GM21737 (cell line): ENCODE results near the gene BCKDK.

Experiments
- ATAC-seq: cut with Tn5 transposase; IDR thresholded peaks from one replicate; pipeline ENCODE4 v1.9.1; 2021; ENCODE audit warnings: mild to moderate bottlenecking, moderate library complexity; ENCODE audit not compliant: unreplicated experiment

Gene BCKDK

DNA sequence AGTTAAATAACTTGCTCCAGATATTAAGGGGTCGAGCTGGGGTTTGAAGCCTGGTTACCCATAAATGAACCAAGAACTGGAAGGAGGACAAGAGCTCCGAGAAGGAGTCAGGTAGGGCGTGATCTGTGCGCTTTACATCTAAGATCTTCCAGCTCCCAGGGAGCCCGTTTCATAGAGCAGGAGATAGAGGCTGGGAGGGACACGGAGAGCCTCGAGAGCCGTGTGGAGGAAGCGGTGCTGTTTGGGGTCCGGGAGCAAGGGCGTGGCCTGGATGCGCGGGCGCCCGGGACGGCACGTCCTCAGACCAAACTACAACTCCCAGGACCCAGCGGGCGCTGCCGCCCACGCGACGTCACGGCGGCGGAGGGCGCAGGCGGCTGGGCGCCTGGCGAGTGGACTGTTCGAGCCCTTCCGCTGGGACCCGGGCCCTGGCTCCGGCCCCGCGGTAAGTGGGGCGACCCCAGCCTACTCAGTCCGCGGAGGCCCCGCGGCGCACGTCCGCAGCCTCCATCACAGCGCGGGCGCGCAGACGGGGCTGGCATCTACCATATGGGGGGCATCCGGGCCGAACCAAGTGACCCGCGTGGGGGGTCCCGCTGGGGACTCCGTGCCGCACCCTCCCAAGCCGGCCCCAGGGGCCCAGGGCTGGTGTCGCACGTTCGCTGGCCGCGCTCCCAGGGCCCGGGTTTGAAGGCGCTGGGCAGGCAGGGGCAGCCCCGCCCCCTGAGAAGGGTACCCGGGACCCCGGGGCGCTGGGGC is at the start of gene BCKDK:
Gene BCKDK, plus strand, starts transcription at position 352 of the 759 bp plus-strand sequence. CDS start 838 bp downstream, outside the sequence.
- peak; percentile 82 for ATAC-seq

DNA sequence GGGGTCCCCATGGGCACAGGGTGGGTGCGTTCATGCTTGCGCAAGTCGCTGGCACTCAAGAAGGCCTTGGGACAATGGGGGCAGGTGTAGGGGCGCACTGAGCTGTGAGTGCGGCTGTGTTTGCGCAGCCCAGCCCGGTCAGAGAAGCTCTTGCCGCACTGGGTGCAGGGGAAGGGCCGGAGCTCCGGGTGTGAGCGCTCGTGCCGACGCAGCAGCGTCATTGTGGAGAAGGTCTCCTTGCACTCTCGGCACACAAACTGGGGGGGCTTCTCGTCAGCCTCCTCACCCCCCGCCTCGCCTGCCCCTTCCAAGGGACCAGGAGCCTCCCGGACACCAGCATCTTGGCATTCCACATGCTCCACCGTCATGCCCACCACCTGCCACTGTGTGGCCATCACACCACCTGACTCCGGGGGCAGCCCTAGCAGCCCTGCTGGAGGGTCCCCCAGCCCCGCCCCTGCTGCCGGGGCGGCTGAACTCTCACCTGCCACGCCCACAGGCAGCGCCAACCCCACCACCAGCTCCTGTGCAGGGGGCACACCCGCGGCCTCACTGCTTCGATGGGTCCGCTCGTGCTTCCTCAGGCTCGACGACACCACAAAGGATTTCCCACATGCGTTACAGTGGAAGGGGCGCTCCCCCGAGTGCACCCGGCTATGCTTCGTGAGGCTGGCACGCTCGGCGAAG is 46.9 kb upstream of the BCKDK start:
- no peak for ATAC-seq

DNA sequence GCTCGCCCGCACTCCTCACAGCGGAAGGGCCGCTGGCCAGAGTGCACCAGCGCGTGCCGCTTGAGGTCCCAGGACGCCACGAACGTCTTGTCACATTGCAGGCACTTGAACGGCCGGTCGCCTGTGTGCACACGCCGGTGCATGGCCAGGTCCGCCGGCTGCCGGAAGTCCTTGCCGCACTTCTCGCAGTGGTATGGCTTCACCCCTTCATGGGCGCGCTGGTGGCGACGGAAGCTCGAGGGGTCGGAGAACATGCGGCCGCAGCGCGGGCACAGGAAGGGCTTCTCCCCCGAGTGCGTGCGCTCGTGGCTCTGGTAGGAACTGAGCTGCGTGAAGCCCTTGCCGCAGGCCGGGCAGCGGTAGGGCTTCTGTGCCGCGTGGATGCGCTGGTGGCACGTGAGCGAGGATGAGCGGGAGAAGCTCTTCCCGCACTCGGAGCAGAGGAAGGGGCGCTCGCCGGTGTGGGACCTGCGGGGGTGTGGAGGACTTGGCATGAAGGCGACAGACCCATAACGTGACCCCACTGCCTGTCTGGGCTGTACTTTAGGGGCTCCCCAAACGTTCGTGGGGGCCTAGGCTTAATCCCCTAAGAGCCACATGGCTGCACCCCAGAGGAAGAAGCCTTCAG is 46.3 kb upstream of the BCKDK start:
- ATAC-seq = no peak

DNA sequence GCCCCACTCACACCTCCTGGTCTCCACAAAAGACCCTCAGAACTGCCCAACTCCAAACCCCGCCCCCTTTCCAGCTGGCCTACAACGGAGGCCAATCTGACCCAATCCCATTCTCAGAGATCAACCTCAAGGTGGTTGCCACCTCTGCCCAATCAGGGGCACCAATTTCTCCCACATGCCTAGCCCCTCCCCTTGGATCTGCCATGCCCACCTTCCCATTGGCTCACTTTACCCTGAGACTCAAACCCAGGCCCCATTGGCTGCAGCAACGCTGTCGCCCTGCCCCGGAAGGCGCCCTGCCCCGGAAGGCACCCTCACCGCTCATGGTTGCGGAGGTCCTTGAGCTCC is 44.7 kb upstream of the BCKDK start:
- ATAC-seq = no peak

DNA sequence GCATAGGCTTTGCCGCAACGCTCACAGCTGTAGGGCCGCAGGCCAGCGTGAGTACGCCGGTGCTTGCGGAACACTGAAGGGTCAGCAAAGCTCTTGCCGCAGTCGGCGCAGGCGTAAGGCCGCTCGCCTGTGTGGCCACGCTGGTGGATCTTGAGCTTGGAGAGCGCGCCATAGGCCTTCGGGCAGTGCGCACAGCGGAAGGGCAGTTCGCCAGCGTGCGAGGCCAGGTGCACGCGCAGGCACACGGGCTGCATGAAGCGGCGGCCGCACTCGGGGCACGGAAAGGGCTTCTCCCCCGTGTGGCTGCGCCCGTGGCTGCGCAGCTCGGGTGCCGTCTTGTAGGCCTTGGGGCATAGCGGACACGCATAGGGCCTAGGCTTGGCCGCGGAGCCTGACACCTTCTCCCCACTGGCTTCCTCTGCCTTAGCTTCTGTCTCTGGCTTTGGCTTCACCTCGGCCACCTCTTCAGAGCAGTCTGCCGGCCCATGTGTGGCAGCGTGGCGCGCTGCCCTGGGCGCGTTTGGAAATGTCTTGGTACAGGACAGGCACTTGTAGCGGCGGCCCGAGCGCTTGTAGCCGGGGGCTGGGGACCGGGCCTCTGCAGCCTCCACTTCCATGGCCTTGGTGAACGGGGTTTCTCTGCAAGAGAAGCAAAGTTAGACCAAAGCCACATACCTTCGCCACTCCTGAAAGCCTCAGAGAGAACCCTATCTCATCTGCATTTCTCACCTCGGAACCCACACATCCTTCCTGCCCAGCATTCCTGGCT is 44.2 kb upstream of the BCKDK start:
- no peak for ATAC-seq

DNA sequence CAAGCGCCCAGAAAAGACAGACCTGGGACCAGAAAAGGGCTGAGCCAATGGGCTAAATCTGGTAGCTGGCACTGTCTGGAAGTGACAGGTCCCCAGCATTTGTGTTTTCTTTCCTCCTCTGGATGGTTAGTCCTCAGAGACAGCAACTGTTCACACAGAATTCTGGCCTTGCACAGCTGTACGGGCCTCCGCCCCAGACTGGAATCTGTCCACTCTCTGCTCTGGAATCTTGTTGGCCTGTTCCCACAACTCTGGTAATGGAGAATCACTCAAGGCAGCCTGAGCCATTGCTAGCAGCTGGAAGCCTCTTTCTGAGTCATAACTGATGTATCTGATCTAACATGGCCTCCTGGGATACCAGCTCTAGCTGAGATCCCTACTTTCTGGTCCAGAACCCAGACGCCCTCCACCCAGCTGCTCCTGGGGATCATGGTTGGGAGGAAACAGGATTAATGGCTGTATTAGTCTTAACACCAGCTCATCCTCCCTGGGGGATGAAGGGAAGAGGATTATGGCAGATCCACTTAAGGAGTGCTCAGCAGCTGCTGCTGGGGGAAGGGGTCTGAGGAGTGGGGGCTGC is 43.2 kb upstream of the BCKDK start:
- no peak for ATAC-seq

DNA sequence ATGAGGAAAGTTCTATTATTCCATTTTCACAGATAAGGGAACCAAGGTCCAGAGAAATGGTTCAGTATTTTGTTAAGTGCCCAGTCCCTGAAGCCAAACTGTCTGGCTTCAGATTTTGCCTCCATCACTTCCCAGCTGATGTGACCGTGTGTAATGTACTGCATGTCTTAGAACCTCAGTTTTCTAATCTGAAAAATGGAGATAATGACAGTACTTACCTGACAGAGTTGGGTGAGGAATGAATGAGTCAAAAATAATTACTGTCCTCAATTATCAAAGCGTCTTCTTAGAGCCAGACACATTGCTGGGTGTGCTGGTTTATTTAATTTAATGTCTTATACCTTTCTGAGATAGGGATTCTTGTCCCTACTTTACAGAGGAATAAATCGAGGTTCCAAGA is 40.8 kb upstream of the BCKDK start:
- no peak for ATAC-seq

DNA sequence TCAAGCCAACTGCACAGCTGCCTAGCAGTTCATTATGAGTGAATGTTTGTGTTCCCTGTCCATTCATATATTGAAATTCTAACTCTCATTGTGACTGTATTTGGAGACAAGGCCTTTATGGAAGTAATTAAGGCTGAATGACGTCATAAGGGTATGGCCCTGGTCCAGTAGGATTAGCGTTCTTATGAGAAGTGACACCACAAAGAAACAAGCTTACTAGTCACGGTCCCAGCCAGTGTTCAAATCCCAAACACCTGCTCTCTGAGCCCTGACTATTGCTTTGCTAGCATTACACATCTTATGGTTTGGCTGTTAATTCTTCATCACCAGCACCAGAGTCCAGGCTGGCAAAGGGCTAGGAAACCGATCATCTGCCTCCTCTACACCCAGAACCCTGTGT is 36.3 kb upstream of the BCKDK start:
- ATAC-seq = no peak

DNA sequence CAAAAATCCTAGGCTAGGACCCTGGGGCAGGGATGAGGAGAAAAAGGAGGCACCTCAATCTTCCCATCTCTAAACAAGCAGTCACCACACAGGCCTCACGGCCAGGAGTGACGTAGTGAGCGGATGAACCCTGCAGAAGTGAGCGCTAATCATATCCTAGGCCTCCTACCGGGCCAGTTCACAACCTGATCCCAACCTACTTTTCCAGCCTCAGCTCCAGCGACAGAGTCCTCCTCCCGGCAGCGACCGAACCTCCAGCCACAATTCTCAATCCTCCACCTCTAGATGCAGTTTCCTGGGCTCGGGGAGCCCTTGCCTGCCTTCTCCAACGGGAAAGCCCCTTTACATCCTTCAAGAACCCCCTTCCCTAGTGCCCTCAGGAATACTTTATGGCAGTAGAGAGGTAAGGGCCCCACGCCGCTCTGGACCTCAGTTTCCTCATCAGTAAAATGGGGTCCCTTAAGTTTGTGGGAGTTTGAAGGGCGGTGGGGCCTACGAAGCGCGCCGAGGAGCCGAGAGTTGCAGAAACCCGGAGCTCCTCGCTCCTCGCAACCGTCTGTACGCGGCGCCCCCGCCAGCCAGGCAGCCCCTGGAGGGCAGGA is 35.5 kb upstream of the BCKDK start:
- ATAC-seq = no peak

DNA sequence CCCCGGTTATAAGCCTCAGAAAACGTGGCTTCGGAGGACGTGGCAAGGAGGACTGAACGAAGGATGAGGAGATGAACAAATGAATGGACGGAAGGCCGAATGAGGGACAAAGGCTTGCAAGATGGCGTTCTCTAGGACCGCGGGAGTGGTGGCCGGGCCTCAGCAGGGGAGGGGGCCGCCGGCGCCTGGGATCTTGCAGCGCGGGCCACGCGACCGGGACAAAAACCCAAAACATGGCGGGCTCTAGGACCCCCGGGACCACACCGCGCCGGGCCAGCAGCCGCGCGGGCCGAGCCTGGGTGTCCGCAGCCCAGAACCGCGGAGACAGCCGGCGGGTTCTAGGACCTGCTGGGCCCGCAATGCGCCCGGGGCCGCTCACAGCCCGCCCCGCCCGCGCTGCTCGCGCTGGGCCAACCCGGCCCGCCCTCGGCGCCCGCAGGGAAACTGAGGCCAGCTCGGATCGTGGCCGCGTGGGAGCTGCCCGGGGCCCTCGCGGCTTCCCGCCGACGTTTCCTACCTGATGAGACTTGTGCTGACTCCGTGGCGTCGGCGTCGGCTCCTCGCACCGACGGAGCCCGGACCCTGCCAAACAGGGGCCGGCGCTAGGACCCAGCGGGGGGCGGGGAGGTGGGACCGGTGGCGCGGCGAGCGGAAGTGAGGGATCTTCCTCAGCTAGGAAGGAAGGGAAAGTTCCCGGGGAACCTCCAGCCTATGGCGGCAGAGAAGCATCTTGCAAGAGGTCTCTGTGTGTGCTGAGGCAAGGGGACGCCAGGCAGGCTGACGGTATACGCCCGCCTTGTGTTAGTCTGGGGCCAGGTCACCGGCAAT is 34.8 kb upstream of the BCKDK start:
- peak; percentile 45 for ATAC-seq

DNA sequence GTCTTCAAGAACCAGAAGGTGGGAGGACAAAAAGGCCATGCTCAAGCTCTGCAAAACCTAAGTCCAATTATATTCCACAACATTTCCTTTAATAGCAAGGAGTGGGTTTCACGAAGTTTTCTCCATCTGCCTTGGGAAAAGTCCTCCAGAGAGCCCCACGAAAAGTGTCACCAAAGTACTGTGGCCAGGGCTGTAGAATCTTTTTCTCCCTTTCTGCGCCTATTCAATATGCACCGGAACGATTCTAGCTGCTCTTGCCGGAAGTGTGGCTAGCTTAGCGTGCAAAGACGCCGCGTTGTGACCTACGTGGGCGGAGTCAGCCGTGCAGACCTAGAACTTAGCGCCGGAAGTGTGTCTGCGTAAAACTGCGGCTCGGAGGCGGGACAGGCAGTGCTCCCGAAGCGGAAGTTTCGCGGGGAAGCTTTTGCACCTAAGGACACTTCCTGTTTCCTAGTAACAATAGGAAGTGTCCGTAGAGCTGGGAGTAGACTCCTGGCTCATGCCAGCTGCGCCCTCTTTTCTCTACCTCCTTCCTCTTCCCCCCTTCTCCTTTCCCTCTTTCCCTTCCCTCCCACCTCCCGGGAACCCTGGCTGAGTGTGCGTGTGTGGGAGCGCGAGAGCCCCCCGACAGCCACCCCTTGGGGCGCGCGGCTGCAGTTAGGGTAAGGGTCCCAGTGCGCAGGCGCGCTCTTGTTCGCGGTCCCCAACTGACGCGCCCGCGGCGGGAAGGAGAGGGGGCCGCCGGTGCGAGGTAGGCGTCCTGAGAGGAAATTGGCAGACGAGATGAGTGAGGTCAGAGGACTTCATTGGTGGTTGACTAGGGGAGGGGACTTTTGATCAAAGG is 34.0 kb upstream of the BCKDK start, which contains the start of the genes ZNF646 and ZNF668:
Gene ZNF646, plus strand, starts transcription at position 453 of the 844 bp plus-strand sequence. CDS start 1,903 bp downstream, outside the sequence.
Gene ZNF668, minus strand, starts transcription at position 271 of the 844 bp plus-strand sequence. CDS start 9,781 bp downstream, outside the sequence.
- peak; percentile 69 for ATAC-seq

DNA sequence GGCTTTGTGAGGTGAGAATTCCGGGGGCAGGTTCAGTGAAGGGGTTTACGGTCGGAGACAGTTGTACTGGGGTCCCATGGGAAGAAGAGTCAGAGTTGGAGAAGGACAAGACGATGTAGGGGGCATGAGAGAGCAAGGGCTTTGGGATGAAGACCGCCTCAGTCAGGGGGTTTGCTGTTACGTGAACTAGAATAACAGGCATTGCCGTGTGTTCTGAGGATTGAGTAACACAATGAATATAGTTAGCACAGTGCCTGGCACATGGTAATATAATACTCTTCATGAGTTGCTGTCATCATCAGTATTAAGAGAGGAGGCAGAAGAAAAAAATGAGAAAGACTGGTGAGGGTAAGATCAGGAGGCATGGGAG is 33.4 kb upstream of the BCKDK start:
- no peak for ATAC-seq

DNA sequence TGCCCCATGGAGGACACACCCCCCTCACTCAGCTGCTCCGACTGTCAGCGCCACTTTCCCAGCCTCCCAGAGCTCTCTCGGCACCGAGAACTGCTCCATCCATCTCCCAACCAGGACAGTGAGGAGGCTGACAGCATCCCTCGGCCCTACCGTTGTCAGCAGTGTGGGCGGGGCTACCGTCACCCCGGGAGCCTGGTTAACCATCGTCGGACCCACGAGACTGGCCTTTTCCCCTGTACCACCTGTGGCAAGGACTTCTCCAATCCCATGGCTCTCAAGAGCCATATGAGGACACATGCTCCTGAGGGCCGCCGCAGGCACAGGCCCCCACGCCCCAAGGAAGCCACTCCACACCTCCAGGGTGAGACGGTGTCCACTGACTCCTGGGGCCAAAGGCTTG is 31.9 kb upstream of the BCKDK start:
- ATAC-seq = no peak

DNA sequence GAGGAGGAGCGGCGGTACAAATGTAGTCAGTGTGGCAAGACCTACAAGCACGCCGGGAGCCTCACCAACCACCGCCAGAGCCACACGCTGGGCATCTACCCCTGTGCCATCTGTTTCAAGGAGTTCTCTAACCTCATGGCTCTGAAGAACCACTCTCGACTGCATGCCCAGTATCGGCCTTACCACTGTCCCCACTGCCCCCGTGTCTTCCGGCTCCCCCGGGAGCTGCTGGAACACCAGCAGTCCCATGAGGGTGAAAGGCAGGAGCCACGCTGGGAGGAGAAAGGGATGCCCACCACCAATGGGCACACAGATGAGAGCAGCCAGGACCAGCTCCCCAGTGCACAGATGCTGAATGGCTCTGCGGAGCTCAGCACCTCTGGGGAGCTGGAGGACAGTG is 31.2 kb upstream of the BCKDK start:
- no peak for ATAC-seq

DNA sequence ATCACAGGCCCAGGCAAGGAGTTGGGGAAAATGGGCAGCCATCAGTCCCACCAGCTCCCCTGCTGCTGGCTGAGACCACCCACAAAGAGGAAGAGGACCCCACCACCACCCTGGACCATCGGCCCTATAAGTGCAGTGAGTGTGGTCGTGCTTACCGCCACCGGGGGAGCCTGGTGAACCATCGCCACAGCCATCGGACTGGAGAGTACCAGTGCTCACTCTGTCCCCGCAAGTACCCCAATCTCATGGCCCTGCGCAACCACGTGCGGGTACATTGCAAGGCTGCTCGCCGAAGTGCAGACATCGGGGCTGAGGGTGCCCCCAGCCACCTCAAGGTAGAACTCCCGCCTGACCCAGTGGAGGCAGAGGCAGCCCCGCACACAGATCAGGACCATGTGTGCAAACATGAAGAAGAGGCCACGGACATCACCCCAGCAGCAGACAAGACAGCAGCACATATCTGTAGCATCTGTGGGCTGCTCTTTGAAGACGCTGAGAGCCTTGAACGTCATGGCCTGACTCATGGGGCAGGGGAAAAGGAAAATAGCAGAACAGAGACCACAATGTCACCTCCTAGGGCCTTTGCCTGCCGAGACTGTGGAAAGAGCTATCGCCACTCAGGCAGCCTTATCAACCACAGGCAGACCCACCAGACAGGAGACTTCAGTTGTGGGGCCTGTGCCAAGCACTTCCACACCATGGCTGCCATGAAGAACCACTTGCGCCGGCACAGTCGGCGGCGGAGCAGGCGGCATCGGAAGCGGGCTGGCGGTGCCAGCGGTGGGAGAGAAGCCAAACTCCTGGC is 30.4 kb upstream of the BCKDK start:
- no peak for ATAC-seq

DNA sequence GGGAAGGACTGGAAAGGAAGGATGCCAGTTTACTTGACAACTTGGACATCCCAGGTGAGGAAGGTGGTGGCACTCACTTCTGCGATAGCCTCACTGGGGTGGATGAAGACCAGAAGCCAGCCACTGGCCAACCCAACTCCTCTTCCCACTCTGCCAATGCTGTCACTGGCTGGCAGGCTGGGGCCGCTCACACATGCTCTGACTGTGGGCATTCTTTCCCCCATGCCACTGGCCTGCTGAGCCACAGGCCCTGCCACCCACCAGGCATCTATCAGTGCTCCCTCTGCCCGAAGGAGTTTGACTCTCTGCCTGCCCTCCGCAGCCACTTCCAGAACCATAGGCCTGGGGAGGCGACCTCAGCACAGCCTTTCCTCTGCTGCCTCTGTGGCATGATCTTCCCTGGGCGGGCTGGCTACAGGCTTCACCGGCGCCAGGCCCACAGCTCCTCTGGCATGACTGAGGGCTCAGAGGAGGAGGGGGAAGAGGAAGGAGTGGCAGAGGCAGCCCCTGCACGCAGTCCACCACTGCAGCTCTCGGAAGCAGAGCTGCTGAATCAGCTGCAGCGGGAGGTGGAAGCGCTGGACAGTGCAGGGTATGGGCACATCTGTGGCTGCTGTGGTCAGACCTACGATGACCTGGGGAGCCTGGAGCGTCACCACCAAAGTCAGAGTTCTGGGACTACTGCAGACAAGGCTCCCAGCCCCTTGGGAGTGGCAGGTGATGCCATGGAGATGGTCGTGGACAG is 29.4 kb upstream of the BCKDK start:
- no peak for ATAC-seq

DNA sequence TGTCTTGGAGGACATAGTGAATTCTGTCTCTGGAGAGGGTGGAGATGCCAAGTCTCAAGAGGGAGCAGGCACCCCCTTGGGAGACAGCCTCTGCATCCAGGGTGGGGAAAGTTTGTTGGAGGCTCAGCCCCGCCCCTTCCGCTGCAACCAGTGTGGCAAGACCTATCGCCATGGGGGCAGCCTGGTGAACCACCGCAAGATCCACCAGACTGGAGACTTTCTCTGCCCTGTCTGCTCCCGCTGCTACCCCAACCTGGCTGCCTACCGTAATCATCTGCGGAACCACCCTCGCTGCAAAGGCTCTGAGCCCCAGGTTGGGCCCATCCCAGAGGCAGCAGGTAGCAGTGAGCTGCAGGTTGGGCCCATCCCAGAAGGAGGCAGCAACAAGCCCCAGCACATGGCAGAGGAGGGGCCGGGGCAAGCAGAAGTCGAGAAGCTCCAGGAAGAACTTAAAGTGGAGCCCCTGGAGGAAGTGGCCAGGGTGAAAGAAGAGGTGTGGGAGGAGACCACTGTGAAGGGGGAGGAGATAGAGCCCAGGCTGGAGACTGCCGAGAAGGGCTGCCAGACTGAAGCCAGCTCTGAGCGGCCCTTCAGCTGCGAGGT is 28.7 kb upstream of the BCKDK start:
- no peak for ATAC-seq
